Heart right ventricle (tissue), 16 donors: ENCODE results near the gene CSRP3. TPM values are rescaled to one million over a fixed set of nuclear protein-coding genes. Genes with fewer than 3 reads are reported as not detected.

Experiments used
- ATAC-seq, 8 donors: fragments of 200-7000 bp; cut with Tn5 transposase; one replicate each; pipeline ENCODE4 v1.9.1; 2020; ENCODE audit warnings: mild to moderate bottlenecking in 8 of 8, moderate library complexity in 8 of 8, moderate number of reproducible peaks in 1 of 8
- DNase-seq, 2 donors: peaks; one replicate each; pipeline ENCODE4 v3.0.0-alpha.2; 2020
- H3K27ac ChIP-seq, 10 donors: fragments of 200-600 bp; sonication (generic) in 2 of 10; one replicate each; pipeline versions ENCODE4 v1.5.0 to v1.8.0; 2020 to 2022; ENCODE audit warnings: mild to moderate bottlenecking in 3 of 10
- H3K27me3 ChIP-seq, 7 donors: fragments of 200-600 bp; one replicate each; pipeline ENCODE4 v1.8.0; 2021 to 2022; ENCODE audit warnings: mild to moderate bottlenecking in 2 of 7
- H3K36me3 ChIP-seq, 9 donors: fragments of 200-600 bp; sonication (generic) in 1 of 9; one replicate each; pipeline versions ENCODE4 v1.5.0 to v1.8.0; 2020 to 2022; ENCODE audit warnings: mild to moderate bottlenecking in 2 of 9
- H3K4me1 ChIP-seq, 9 donors: fragments of 200-600 bp; sonication (generic) in 1 of 9; one replicate each; pipeline versions ENCODE4 v1.5.0 to v1.8.0; 2020 to 2022; ENCODE audit warnings: mild to moderate bottlenecking in 4 of 9
- H3K4me3 ChIP-seq, 10 donors: fragments of 200-600 bp; sonication (generic) in 2 of 10; one replicate each; pipeline versions ENCODE4 v1.5.0 to v1.8.0; 2020 to 2022; ENCODE audit warnings: mild to moderate bottlenecking in 7 of 10, moderate library complexity in 2 of 10
- H3K9me3 ChIP-seq, 11 donors: fragments of 200-600 bp in 10 of 11; sonication (generic) in 2 of 11; one replicate each; pipeline versions ENCODE4 v1.5.0 to v1.8.0; 2013 to 2022; ENCODE audit warnings: mild to moderate bottlenecking in 2 of 11, control low read depth in 1 of 11, moderate library complexity in 1 of 11
- WGBS, 2 donors: extraction: QIAGEN DNeasy Blood & Tissue Kit; methylation state at CpG; one replicate each; pipeline ENCODE4 v1.1.7; 2013; ENCODE audit warnings: inconsistent platforms in 1 of 2; 5-methylcytosine and 5-hydroxymethylcytosine counted together
- intact Hi-C, 10 donors: fragments of 100-400 bp; cut with DNase I; formaldehyde crosslinking; loops; one replicate each; pipeline versions ENCODE4 v1.11.1 to v1.14.2; 2022
- polyA plus RNA-seq, 2 donors: library from polyadenylated mRNA; stranded (reverse); fragments of 200-250 nt; gene quantifications; one replicate each; pipeline ENCODE4 v1.2.3, GENCODE V29; 2013
- total RNA-seq, 10 donors: library from RNA; stranded (reverse); fragmentation: NEBNext Ultra II Directional in 3 of 10; extraction: Animal tissue kit (Norgen Biotek cat#: 25700) in 3 of 10; gene quantifications; one replicate each; pipeline versions ENCODE4 v1.2.1 to v1.2.4, GENCODE V29; 2021 to 2023
- TF ChIP-seq, protein P1 (sequence below), 9 donors: fragments of 200-600 bp; sonication (generic) in 2 of 9; IDR thresholded peaks; one replicate each; pipeline versions ENCODE4 v1.5.0 to v1.8.0; 2021 to 2022; ENCODE audit warnings: antibody characterized with exemption in 9 of 9, mild to moderate bottlenecking in 5 of 9, moderate library complexity in 1 of 9
- donor health status: Arrhythmogenic right ventricular cardiomyopathy.
- donor health status: ischemic (EF 13 %, LVEDD 7.1; RV severe dilation, severe dysfunction).
- donor health status: healthy with polysubstance abuse.
- donor health status: DM: no; HTN: yes; CAD: no.
- donor health status: DM: no; HTN: no; CAD: no.
- donor health status: ischemic (EF 25% LVEDD 6.9; RV normal size, moderate dysfunction).
- donor health status: ischemic (EF 25% LVEDD 5.7; RV mildly dilated, moderate dysfunction).
- donor health status: healthy.
- donor health status: DM: yes; HTN: yes; CAD: no.
- donor health status: Ischemic cardiomyopathy.
- donor health status: ischemic (EF 35%, LVEDD 5.7; RV mildly dilated, moderate dysfunction).
- donor health status: nonischemic (EF 11% LVEDD 7.7; RV severe dilation, severe dysfunction).
- donor health status: DM: yes; HTN: yes; CAD: no.
- donor health status: PGD.
- donor health status: ischemic (EF 29% LVEDD 5.4; RV normal size, mild dysfunction).
- donor health status: nonischemic (EF 23%, LVEDD 6.1; RV moderate dilation, normal function).

The CSRP3 gene
- total and polyA plus RNA-seq, 12 donors: 534 to 3,929 (median 2,209) TPM

DNA sequence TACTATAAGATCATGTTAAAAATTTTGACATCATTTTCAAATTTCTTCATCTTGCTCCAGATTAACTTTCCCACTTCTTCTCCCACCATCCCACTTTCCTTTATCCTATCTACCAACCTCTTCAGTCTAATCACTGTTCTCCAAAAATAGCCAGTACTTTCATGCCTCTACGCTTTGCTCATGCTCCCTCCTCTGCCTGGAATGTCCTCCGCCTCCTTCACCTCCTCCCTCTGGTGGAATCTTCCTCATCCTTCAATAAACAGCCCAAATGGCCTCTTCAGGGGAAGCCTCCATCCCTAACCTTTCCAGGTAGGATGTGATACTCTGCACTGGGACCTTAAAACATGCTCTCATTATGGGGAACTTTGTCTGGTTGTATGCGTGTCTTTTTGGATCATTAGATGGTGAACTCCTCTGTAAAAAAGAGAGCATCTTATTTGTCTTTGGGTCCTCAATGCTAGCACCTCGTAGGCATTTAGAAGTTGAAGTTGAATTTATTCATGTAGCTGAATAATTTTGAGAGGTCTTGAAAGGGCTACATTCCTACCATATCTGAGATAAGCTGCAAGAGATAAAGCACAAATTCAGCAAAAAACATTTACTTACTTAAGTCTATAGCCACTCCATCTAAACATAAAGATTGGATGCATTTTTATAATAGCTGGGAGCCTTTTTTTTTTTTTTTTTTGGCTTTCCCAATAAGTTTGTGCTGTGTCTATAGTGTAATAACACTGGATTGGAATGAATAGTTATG is 8.0 kb upstream of the CSRP3 start:
- DNase-seq: no peak
- Histone ChIP-seq H3K4me3 (peak overlapping the region in 8 of 10 donors; percentile 22 to 45 (median 34)), H3K4me1 (peaks cover 0 to 23% (median 0%) of the 10 kb centered on the region in 9 donors), H3K27ac (peak overlapping the region; percentile 38 to 93 (median 81)), H3K36me3 (no peaks in the 10 kb centered on the region), H3K9me3 (no peaks in the 10 kb centered on the region), H3K27me3 (no peaks in the 10 kb centered on the region)
- TF ChIP-seq, protein P1, sequence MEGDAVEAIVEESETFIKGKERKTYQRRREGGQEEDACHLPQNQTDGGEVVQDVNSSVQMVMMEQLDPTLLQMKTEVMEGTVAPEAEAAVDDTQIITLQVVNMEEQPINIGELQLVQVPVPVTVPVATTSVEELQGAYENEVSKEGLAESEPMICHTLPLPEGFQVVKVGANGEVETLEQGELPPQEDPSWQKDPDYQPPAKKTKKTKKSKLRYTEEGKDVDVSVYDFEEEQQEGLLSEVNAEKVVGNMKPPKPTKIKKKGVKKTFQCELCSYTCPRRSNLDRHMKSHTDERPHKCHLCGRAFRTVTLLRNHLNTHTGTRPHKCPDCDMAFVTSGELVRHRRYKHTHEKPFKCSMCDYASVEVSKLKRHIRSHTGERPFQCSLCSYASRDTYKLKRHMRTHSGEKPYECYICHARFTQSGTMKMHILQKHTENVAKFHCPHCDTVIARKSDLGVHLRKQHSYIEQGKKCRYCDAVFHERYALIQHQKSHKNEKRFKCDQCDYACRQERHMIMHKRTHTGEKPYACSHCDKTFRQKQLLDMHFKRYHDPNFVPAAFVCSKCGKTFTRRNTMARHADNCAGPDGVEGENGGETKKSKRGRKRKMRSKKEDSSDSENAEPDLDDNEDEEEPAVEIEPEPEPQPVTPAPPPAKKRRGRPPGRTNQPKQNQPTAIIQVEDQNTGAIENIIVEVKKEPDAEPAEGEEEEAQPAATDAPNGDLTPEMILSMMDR (IDR thresholded peaks at IDR 0.05): peak in 2 of 9 donors; percentile 19 to 24
- intact Hi-C loops: no loop called here
- 26 to 31% methylated on average over 4 of the region's 4 CpGs for WGBS, 2 donors
- ATAC-seq: peak; percentile 73 to 96 (median 90)

GRCh38 chr11:19208959-19209546 is 7.3 kb upstream of the CSRP3 start:
- Histone ChIP-seq H3K9me3 (no peaks in the 10 kb centered on the region), H3K36me3 (no peaks in the 10 kb centered on the region), H3K4me1 (peaks cover 0 to 23% (median 0%) of the 10 kb centered on the region in 9 donors), H3K4me3 (peak overlapping the region in 2 of 10 donors; percentile 33 to 34), H3K27ac (peak overlapping the region; percentile 38 to 93 (median 81)), H3K27me3 (no peaks in the 10 kb centered on the region)
- intact Hi-C loops: no loop called here
- TF ChIP-seq, protein P1 (IDR thresholded peaks at IDR 0.05): no peak
- 23 to 41% methylated on average over 3 of the region's 3 CpGs for WGBS, 2 donors
- DNase-seq (no peak), ATAC-seq (peak in 7 of 8 donors; percentile 17 to 85 (median 80))

DNA sequence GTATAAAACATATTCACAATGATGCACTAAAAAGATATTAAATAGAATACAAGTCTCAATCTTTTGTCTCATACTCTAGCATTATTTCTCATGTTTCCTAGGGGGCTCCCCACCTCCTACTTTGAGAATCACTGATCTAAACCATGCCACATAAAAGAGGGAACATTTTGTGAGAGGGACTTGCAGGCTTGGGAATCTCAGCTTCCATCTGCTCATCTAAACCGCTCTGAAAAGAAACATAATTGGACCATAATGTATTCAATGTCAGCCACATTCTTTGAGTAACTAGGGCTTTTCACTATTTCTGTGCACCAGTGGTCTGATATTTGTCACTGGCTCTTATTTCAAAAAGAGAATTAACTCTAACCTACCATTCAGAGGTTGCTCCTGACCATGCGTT is 6.4 kb upstream of the CSRP3 start:
- ATAC-seq (no peak), DNase-seq (no peak)
- intact Hi-C loops: no loop called here
- peak overlapping the region in 5 of 10 donors; percentile 68 to 93 (median 89) for H3K27ac ChIP-seq
- TF ChIP-seq, protein P1 (IDR thresholded peaks at IDR 0.05): no peak
- H3K4me3 ChIP-seq: no peak overlapping the region
- WGBS, 2 donors: 89 to 90% methylated on average over 2 of the region's 2 CpGs
- peaks cover 0 to 4% (median 0%) of the 10 kb centered on the region in 11 donors for H3K9me3 ChIP-seq
- no peaks in the 10 kb centered on the region for H3K36me3 ChIP-seq
- no peaks in the 10 kb centered on the region for H3K27me3 ChIP-seq
- peaks cover 0 to 23% (median 0%) of the 10 kb centered on the region in 9 donors for H3K4me1 ChIP-seq

DNA sequence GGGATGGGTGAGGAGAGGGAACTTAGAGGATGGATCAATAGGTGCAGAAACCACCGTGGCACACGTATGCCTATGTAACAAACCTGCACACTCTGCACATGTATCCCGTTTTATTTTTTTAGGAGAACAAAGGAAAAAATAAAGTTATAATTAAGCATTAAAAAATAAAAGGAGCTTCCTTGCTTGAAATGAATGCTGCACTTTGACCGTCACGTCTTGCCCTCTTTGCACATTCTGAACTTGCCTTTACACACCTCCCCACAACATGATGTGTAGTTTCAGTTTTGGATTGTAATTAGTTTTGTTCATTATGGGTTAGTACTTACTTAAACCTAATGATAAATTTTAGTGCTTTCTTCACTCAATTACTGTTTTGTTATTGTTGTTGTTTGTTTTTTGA is 3.1 kb upstream of the CSRP3 start:
- H3K27me3 ChIP-seq: no peaks in the 10 kb centered on the region
- H3K36me3 ChIP-seq: no peaks in the 10 kb centered on the region
- DNase-seq (no peak), ATAC-seq (no peak)
- H3K9me3 ChIP-seq: peaks cover 0 to 5% (median 0%) of the 10 kb centered on the region in 11 donors
- intact Hi-C loops: loop anchor here in 1 of 10 donors (5.0 kb wide), 2 partner anchors 32 to 153 kb away; no protein-coding TSS in a partner anchor
- H3K4me3 ChIP-seq: no peak overlapping the region
- WGBS, 2 donors: 93 to 94% methylated on average over 5 of the region's 5 CpGs
- no peak overlapping the region for H3K27ac ChIP-seq
- H3K4me1 ChIP-seq: peaks cover 0 to 31% (median 0%) of the 10 kb centered on the region in 9 donors
- TF ChIP-seq, protein P1 (IDR thresholded peaks at IDR 0.05): no peak
